Stimulated activated CD8-positive, alpha-beta memory T cell treated with anti-CD3 and anti-CD28 coated beads, Interleukin-15, amount 100 ng/mL, for 4 hours (primary cell): ENCODE measurements around the gene CKAP5.
A peak's percentile ranks its signal among the peaks of the same experiment; 100 is the strongest.
"Not testable (repeated sequence)": the region's sequence is repeated elsewhere in the genome, so short reads cannot be mapped to it uniquely, and the experiment has no call there.

Experiments
- DNase-seq, 2 donors: peaks; one replicate each; pipeline ENCODE4 v3.0.0-alpha.2; 2020; ENCODE audit warnings: low read depth in 2 of 2

Gene CKAP5

GRCh38 chr11:46726206-46726862 lies 119.7 kb downstream of the CKAP5 start:
- no peak for DNase-seq

- no peak for DNase-seq
Measured at GRCh38 chr11:46725338-46726205, 120.5 kb downstream of the CKAP5 start.

- DNase-seq, result no peak
Measured at GRCh38 chr11:46724088-46724487, 122.0 kb downstream of the CKAP5 start.

- DNase-seq, result no peak
Measured at GRCh38 chr11:46723359-46723680, 122.8 kb downstream of the CKAP5 start.

GRCh38 chr11:46722566-46723358 lies 123.3 kb downstream of the CKAP5 start:
- DNase-seq, result no peak

- no peak for DNase-seq
Measured at GRCh38 chr11:46721286-46721685, 124.8 kb downstream of the CKAP5 start.

GRCh38 chr11:46719543-46720218 lies 126.4 kb downstream of the CKAP5 start:
- no peak for DNase-seq

- no peak for DNase-seq
Measured at GRCh38 chr11:46719048-46719542, 127.0 kb downstream of the CKAP5 start, which contains the start of gene F2. TSS of gene F2 (plus strand) at chr11:46719213. CDS start at chr11:46719236, 23 bp downstream.

GRCh38 chr11:46718155-46719019 lies 127.7 kb downstream of the CKAP5 start:
- no peak for DNase-seq

- DNase-seq, result not testable (repeated sequence)
Measured at GRCh38 chr11:46717825-46718154, 128.3 kb downstream of the CKAP5 start.

GRCh38 chr11:46712874-46713576 lies 133.1 kb downstream of the CKAP5 start:
- DNase-seq, result no peak

- no peak for DNase-seq
Measured at GRCh38 chr11:46711303-46711702, 134.8 kb downstream of the CKAP5 start.

- no peak for DNase-seq
Measured at GRCh38 chr11:46710821-46711269, 135.2 kb downstream of the CKAP5 start.

- not testable (repeated sequence) for DNase-seq
Measured at GRCh38 chr11:46709351-46709750, 136.7 kb downstream of the CKAP5 start.

- DNase-seq, result no peak
Measured at GRCh38 chr11:46706886-46707285, 139.2 kb downstream of the CKAP5 start.

GRCh38 chr11:46705070-46705688 lies 140.9 kb downstream of the CKAP5 start:
- no peak for DNase-seq

GRCh38 chr11:46701078-46701654 lies 144.9 kb downstream of the CKAP5 start:
- DNase-seq, result no peak

- peak; percentile 97 to 99 for DNase-seq
Measured at GRCh38 chr11:46700241-46701077, 145.6 kb downstream of the CKAP5 start, which contains the start of the genes ARHGAP1 and ZNF408. TSS of gene ARHGAP1 (minus strand) at chr11:46700619. CDS start at chr11:46696107, 4,512 bp downstream. TSS of gene ZNF408 (plus strand) at chr11:46701031. CDS start at chr11:46701048, 17 bp downstream.
